Subcutaneous adipose tissue (tissue), 4 donors: ENCODE data around the gene TNFRSF4. TPM values are rescaled to one million over a fixed set of nuclear protein-coding genes. Genes with fewer than 3 reads are reported as not detected.

Source experiments
- total RNA-seq, 4 donors: library from RNA; depleted of rRNA; stranded (reverse); fragments of >200 nt; gene quantifications; one replicate each; pipeline ENCODE4 v1.1.0, GENCODE V29; 2016
- TF ChIP-seq, protein P1 (sequence below): fragments of 450-650 bp; IDR thresholded peaks from one replicate; pipeline ENCODE4 v1.5.1; 2016; ENCODE audit warnings: low read depth, mild to moderate bottlenecking, control low read depth, antibody characterized with exemption, moderate library complexity

The TNFRSF4 gene
- total RNA-seq, 4 donors from 2014 or later: 0.68 to 4.7 (median 1.6) TPM; not detected in 1

- TF ChIP-seq, protein P1, sequence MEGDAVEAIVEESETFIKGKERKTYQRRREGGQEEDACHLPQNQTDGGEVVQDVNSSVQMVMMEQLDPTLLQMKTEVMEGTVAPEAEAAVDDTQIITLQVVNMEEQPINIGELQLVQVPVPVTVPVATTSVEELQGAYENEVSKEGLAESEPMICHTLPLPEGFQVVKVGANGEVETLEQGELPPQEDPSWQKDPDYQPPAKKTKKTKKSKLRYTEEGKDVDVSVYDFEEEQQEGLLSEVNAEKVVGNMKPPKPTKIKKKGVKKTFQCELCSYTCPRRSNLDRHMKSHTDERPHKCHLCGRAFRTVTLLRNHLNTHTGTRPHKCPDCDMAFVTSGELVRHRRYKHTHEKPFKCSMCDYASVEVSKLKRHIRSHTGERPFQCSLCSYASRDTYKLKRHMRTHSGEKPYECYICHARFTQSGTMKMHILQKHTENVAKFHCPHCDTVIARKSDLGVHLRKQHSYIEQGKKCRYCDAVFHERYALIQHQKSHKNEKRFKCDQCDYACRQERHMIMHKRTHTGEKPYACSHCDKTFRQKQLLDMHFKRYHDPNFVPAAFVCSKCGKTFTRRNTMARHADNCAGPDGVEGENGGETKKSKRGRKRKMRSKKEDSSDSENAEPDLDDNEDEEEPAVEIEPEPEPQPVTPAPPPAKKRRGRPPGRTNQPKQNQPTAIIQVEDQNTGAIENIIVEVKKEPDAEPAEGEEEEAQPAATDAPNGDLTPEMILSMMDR: no peak
Observed at GRCh38 chr1:1191734-1192133, 22.2 kb downstream of the TNFRSF4 start.

- TF ChIP-seq, protein P1: no peak
Observed at GRCh38 chr1:1189111-1189510, 24.8 kb downstream of the TNFRSF4 start.

- TF ChIP-seq, protein P1: no peak
Observed at GRCh38 chr1:1187938-1188337, 26.0 kb downstream of the TNFRSF4 start.

DNA sequence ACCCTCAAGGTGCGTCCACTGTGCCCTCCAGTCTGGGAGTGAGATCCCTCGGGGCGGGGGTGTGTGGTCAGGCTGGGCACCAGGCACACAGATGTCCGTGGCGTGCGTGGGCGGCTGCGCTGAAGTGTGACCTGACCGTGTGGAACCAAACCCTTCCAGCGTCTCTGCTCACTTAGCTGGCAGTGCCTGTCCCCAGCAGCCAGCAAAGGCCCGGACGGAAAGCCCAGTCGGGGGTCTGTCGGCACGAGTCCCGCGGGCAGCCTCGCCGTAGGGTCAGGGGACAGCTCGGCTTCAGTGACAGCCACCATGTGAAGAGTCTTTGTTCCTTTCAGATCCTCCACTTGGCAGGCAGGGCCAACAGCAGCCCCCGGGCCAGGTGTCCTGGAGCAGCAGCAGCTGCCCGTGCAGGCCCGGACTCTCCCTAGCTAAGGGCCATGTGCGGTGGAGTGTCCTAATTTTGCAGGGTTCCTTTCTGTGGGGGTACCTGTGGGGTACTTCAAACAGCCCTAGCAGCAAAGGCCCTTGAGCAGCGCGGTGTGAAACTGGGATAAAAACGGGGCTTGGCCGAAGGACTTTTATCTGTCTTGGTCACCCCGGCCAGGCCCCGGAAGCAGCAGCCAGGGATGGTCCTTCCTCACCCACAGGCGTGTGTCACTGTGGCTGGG lies 28.7 kb downstream of the TNFRSF4 start:
- TF ChIP-seq, protein P1: no peak

DNA sequence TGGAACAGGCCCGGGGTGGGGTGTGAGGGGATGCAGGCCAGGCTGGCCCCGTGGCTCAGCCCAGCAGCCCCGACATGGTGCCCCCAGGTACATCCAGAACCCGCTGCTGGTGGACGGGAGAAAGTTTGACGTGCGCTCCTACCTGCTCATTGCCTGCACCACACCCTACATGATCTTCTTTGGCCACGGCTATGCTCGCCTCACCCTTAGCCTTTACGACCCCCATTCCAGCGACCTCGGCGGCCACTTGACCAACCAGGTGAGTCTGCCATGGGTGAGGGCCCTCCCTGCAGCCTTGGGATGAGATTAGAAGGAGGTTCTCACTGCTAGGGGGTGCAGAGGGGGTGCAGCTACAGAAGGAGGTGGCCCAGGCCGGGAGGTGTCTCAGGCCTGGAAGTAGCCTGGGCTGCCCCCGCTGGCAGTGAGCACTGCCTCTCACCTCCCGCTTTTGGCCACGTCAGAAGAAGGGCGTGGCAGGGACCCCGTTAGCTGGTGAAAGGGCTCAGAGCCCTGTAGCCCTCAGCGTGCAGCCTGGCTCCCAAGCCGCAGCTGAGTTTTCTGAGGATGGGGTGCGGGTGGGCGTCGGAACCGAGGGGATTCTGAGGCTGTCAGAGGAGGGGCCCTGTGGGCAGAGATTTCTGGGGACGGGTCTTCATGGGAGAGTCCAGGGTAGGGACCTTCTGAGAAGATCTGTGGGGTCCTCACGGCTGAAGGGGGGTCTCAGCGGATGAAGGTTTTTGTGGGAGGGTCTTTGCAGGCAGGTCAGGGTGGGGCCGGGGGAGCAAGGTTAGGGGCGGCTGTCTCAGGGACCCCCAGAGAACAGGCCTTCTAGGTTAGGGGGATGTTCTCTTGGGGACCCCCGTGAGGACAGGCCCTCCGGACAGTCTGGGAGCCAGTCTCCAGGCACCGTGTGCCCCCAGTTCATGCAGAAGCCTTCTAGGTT lies 29.8 kb downstream of the TNFRSF4 start:
- TF ChIP-seq, protein P1: no peak

DNA sequence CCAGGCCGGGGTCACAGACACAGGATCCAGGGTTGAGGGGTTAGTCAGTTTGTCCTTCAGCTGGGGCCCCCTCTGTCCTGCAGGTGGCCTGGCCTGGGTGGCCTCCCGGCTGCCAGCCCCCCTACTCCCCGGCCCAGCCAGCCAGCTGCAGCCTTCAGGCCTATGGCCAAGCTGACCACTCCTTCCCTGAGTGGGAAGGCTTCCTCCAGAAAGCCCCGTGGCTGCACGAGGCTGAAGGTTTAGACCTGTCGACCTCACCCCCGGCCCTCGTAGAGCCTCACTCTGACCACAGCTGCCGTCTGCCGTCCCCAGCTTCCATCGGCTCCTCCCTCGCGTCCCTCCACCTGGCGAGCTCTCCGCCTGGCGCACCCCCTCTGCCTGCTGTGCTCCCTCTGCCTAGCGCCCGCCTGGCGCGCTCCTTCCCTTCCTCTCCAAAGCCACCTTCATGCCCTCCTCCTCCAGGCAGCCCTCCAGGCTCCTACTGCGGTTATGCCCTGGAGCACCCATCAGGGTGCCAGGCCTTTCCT lies 30.7 kb downstream of the TNFRSF4 start:
- TF ChIP-seq, protein P1: no peak
